SHP77 treated with DMSO at 0.1 percent for 48 hours (cell line): Measurements from ENCODE around the gene GBP7.
"Not testable (repeated sequence)": the region's sequence is repeated elsewhere in the genome, so short reads cannot be mapped to it uniquely, and the experiment has no call there.

ENCODE experiments used
- DNase-seq: peaks from one replicate; lab custom pipeline; 2025; lab: John Stamatoyannopoulos, UW

The GBP7 gene

DNA sequence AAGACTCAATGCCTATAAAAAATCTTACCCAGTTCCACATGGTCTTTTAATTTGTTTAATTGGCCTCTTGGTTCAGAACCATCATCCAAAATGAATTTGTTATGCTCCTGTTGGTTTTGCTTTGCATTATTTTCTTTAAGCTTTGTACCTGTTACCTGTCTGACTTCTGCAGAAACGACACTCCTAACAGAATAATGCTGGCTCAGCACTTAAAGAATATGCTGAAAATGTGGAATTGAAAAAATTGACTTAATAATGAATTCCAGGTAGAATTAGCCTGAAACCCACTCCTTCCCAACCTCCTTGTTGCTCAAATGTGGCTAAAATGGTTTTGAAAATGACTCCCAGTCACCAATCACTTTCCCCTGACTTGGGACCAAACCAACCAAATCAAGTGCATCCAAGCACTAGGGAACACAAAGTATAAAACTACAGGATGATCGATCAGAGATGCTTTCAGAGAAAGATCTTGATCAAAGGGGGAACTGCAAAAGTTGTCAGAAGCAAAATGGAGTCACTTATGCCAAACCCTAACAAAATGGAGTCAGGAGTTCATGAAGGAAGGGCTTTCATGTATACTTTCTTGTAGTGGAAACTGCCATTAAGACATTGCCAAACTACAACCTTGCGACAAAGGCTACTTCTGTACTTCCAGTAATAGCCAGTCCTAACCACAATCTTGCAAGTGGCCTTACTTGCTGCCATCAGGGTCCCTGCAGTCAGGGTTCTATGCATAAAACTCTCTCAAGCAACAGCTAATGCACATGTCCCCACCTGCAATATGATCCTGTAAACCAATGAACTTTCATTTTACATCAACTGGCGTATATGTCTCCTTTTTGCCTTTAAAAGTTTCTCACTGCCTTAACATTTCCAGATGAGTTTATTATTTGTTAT, 5.4 kb downstream of the GBP7 start:
- DNase-seq: no peak

GRCh38 chr1:89169166-89169565, 6.6 kb downstream of the GBP7 start:
- no peak for DNase-seq

- no peak for DNase-seq
Observed at GRCh38 chr1:89167590-89168230, 8.1 kb downstream of the GBP7 start.

DNA sequence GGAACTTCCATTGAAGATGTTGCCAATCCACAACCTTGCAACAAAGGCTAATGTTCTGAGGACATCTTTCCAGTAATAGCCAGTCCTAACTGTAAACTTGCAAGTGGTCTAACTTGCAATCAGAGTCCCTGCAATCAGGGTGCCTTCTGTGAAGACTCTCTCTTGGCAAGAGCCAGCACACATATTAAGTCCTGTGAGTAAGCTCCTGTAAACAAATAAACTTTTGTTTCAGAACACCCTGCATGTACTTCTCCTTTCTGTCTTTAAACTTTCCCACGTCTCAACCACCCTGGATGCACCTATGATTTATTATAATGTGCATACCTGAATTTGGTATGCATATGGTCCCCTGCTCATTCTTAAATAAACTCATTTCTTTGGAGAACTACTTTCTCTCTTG, 9.1 kb downstream of the GBP7 start:
- no peak for DNase-seq

- no peak for DNase-seq
Observed at GRCh38 chr1:89165811-89166210, 10.0 kb downstream of the GBP7 start.

DNA sequence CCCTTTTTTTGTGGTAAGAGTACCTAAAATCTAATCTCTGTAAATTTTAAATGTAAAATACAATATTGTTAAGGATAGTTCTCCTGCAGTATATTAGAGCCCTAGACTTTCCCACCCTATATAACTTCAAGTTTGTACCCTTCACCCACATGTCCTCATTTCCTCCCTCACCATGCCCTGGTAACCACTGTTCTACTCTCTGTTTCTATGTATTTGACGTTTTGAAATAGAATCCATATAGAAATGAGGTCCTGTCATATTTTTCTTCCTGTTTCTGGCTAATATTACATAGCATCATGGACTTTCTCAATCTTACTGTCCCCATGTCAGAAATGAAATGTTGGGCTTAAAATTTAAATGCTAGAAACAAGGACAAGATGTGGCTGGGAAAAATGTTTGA, 24.8 kb downstream of the GBP7 start:
- no peak for DNase-seq

GRCh38 chr1:89149976-89150375, 25.8 kb downstream of the GBP7 start:
- no peak for DNase-seq

- no peak for DNase-seq
Observed at GRCh38 chr1:89149229-89149628, 26.6 kb downstream of the GBP7 start.

DNA sequence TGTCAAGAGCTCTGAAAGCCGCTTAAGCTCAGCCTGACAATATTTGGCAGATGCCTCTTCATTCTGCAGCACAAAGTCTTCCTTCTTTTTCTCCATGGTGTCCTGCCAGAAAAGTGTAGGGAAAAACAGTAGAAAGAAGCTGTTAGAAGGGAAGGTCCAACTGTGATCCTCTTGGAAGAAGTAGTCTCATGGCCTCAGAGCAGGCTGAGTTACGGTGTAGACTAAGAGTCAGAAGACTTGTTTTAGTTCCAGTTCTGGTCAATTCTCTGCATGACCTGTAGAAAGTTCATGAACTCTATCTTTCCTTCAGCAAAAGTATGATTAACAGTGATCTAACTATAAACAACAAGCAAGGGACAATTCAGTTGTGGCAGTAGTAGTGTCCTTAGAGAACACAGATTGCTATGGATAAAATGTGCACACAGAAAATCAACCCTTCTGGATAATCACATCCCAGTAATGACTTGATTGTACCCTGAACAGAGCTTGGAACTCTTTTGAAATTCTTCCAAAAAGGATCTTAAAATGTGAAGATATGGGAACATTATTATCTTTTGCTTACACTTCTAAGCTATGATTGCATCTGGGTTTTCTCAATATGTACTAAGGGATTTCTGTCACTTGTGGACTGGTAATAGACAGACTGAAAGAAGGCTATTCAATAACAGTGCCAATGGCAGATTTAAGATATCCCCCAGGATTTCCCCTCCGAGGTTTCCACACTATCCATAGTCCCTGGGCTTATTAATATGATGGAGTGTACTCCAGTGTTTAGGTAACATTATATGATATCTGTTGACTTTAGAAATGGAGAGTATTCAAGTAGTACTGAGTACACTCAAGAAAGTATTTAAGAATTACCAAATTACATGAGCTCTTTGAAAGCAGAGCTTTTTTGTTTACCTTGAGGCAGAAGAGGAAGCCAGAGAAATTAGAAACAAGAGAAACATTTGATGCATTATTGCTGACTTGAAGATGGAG, 27.8 kb downstream of the GBP7 start:
- no peak for DNase-seq

DNA sequence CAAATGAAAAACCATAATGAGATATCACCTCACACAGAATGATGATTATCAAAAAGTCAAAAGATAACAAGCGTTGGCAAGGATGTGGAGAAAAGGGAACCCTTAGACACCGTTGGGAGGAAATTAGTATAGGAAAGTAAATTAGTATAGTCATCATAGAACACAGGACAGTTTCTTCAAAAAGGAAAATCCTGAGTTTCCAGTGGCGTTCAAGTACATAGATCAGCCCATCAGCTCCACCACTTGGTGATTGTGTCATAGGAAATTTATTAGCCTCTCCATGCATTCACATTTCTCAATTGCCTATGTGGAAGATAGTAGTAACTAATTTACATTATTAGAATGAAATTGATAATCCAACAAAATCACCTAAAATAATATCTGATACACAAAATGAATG, 29.1 kb downstream of the GBP7 start:
- DNase-seq: no peak

- DNase-seq: no peak
Observed at GRCh38 chr1:89143484-89143883, 32.3 kb downstream of the GBP7 start.

DNA sequence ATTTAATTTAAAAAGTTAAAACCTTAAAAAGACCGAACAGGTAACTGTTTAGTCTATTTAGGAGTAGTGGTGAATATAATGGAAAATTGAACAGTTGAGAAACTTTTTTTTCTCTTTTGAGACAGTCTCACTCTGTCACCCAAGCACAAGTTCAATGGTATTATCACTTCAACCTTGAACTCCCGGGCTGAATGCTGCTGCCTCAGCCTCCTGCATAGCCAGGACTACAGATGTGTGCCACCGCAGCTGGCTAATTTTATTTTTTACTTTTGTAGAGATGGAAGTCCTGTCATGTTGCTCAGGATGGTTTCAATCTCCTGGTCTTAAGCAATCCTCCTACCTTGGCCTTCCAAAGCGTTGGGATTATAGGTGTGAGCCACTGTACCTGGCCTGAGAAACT, 33.6 kb downstream of the GBP7 start:
- no peak for DNase-seq

DNA sequence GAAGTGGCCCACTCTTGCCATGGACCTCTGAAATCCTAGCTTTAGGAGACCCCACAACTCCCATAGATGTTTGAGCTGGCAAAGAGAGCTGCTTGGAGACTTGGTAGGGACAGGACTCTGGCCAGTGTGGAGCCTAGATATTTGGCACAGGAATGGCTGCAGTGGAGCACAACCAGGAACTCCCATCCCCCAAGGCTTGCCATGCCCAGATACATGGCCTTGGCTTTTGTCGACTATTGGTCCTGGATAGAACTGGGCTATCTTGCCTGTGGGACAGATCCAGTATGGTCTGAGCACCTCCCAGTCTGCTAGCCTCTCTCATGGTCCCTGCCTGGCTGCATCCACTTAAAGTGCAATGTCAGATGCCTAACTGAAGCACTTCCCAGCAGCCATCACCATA, 42.1 kb downstream of the GBP7 start:
- no peak for DNase-seq

GRCh38 chr1:89130716-89131115, 45.1 kb downstream of the GBP7 start:
- DNase-seq: no peak

DNA sequence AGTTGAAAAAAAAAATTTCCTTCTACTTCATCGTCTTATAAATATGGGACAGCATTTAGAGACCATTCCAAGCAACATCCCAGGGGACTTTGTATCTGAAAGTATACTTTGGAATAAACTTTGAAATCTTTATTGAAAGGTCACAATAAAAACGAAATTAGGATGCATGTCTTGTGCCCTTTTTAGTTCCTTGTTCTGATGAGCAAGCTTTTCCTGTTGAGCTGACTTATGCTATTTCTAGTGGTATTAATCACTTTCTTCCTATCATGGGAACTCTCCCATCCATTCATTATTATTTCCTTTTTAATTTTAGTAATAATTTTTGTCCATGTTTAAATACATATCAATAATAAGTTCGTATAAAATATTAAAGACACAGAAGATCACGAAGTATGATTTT, 45.9 kb downstream of the GBP7 start:
- DNase-seq: no peak

- DNase-seq: not testable (repeated sequence)
Observed at GRCh38 chr1:89128003-89128458, 47.8 kb downstream of the GBP7 start.

DNA sequence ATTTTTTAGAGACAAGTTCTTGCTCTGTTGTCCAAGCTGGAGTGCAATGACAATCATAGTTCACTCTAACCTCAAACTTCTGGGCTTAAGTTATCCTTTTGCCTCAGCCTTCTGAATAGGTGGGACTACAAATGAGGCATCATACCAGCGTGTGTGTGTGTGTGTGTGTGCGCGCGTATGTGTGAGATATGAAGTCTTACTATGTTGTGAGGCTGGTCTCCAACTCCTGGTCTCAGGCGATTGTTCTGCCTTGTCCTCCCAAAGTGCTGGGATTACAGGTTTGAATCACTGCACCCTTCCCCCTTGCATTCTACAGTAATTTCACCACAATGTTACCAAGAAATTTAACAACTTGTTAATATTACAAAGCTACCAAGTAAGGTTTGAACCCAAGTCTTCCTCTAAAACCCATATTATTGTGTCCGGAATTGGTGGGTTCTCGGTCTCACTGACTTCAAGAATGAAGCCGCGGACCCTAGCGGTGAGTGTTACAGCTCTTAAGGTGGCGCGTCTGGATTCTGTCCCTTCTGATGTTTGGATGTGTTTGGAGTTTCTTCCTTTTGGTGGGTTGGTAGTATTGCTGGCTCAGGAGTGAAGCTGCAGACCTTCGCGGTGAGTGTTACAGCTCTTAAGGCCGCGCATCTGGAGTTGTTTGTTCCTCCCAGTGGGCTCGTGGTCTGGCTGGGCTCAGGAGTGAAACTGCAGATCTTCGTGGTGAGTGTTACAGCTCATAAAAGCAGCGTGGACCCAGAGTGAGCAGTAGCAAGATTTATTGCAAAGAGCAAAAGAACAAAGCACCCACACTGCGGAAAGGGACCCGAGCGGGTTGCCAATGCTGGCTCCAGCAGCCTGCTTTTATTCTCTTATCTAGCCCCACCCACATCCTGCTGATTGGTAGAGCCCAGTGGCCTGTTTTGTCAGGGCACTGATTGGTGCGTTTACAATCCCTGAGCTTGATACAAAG, 48.9 kb downstream of the GBP7 start:
- DNase-seq: not testable (repeated sequence)

DNA sequence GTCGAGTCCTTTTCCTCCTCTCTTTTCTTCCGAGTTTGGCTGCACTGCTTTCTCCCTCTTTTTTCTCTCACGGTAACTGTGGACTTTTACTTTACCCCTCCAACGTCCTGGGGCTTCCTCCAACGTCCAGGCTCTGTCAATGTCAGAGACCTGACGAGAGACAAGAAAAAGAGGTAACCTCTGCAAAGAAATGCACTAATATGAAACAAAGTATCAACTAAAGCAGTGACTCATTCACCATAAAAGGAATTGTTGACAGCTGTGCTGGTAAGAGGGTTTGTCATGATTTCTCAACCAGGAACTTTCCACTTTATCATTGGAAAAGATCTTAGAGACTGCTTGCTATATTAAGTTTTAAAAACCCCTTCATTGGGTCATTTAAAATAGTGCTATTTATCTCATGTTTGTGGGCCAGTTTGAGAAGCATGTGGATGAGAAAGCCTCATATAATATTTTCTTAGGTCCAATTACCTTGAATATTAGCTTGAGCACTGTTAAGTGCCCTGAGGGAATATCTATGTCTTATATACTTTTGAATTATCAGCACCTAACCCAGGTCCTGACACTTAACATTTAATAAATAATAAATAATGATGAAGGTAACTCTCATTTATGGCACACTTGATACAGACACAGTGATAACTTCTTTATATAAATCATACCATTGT, 49.8 kb downstream of the GBP7 start, which contains the start of gene GBP2:
GBP2 (minus strand) TSS at position 202 of the 668 bp plus-strand sequence. CDS start 4,148 bp downstream, outside the sequence.
- no peak for DNase-seq

DNA sequence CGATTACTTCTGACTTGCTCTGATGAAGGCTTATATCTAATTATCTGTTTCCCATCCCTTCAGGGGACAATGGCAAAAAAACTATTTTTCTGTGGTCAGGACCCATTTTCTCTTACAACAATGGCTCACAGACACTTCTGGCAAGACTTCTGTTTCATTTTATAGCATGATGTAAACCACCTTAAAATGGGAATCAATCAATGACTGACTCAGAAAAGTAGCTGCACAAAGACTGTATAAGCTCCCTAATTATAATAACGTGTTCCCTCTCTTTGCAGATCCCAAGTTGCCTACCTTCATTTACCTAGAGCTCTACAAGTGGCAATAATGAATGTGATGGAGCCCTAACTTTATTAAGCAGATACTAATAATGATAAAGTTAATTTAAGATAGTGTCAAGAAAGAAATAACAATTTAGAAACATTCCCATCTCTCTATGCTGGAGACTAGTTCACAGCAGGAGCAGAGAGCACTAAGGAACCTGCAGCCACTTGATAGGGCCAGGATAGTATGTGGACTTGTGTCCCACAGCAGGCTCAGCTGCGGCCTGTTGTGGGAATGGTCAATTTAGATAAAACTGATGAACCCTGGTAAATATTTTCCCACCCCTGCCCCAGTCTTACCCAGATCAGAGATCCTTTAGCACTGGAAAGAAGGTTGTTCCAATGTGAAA, 50.4 kb downstream of the GBP7 start:
- no peak for DNase-seq

DNA sequence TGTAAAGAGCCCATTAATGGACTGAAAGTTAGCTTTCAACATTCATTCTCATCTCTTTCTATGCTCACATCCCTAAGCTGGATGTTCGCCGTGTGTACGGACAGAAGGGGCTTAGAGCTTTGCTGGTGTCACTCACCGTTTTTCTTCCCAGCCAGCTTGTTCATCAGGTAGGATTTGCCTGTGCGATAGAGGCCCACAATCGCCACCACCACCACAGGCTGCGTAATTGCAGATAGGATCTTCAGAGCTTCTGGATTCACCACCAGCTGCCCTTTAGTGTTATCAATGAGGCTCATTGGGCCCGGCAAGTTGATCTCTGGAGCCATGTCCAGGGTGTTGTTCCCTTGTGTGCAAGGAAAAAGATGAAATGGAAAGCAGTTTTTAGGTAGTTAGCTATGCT, 54.2 kb downstream of the GBP7 start:
- no peak for DNase-seq
